GM23248 (cell line): ENCODE data around the gene UNC119. TPM values are rescaled to one million over a fixed set of nuclear protein-coding genes. Genes with fewer than 3 reads are reported as not detected.
A peak's percentile ranks its signal among the peaks of the same experiment; 100 is the strongest.

Experiments
- DNase-seq: peaks from one replicate; pipeline ENCODE4 v3.0.0-alpha.2; 2015
- H2AFZ ChIP-seq: fragments of 200-600 bp; sonication (generic); 2 replicates; pipeline ENCODE4 v1.6.1; 2016; ENCODE audit warnings: antibody characterized with exemption
- H3F3A ChIP-seq: fragments of 200-600 bp; sonication (generic); 2 replicates; pipeline ENCODE4 v1.6.1; 2016; ENCODE audit warnings: mild to moderate bottlenecking, antibody characterized with exemption, mixed run types; ENCODE audit not compliant: insufficient read depth
- H3K27ac ChIP-seq: fragments of 200-600 bp; sonication (generic); 2 replicates; pipeline ENCODE4 v1.5.1; 2016; ENCODE audit warnings: mild to moderate bottlenecking
- H3K27me3 ChIP-seq: fragments of 200-600 bp; sonication (generic); replicated peaks from 2 replicates; pipeline ENCODE4 v1.6.1; 2016; ENCODE audit warnings: mild to moderate bottlenecking; ENCODE audit not compliant: insufficient read depth
- H3K36me3 ChIP-seq: fragments of 200-600 bp; sonication (generic); 2 replicates; pipeline ENCODE4 v1.6.1; 2016; ENCODE audit warnings: low read depth, mild to moderate bottlenecking
- H3K4me1 ChIP-seq: fragments of 200-600 bp; sonication (generic); 2 replicates; pipeline ENCODE4 v1.6.1; 2016; ENCODE audit warnings: mild to moderate bottlenecking; ENCODE audit not compliant: insufficient read depth
- H3K4me2 ChIP-seq: fragments of 200-600 bp; sonication (generic); one replicate; pipeline ENCODE4 v1.6.1; 2016; ENCODE audit warnings: mild to moderate bottlenecking; ENCODE audit not compliant: unreplicated experiment
- H3K4me3 ChIP-seq: fragments of 200-600 bp; sonication (generic); 2 replicates; pipeline ENCODE4 v1.5.1; 2016; ENCODE audit warnings: mild to moderate bottlenecking
- H3K79me2 ChIP-seq: fragments of 200-600 bp; sonication (generic); 2 replicates; pipeline ENCODE4 v1.6.1; 2016; ENCODE audit warnings: mild to moderate bottlenecking; ENCODE audit not compliant: insufficient read depth
- H3K9ac ChIP-seq: fragments of 200-600 bp; sonication (generic); 2 replicates; pipeline ENCODE4 v1.6.1; 2016; ENCODE audit warnings: mild to moderate bottlenecking
- H3K9me2 ChIP-seq: fragments of 200-600 bp; sonication (generic); 2 replicates; pipeline ENCODE4 v1.6.1; 2016; ENCODE audit warnings: mixed run types, mild to moderate bottlenecking, moderate library complexity; ENCODE audit not compliant: insufficient read depth
- H3K9me3 ChIP-seq: fragments of 200-600 bp; sonication (generic); one replicate; pipeline ENCODE4 v1.6.1; 2017; ENCODE audit warnings: low read depth
- H4K20me1 ChIP-seq: fragments of 200-600 bp; sonication (generic); 2 replicates; pipeline ENCODE4 v1.6.0; 2016; ENCODE audit not compliant: insufficient read depth
- EZH2 ChIP-seq: fragments of 200-600 bp; sonication (generic); IDR thresholded peaks from 2 replicates; pipeline ENCODE4 v1.6.1; 2018; ENCODE audit warnings: antibody characterized with exemption, mild to moderate bottlenecking; ENCODE audit not compliant: insufficient read depth, poor library complexity, severe bottlenecking
- EZH2phosphoT487 ChIP-seq: fragments of 200-600 bp; sonication (generic); IDR thresholded peaks from 2 replicates; pipeline ENCODE4 v1.6.1; 2018; ENCODE audit warnings: antibody characterized with exemption, moderate library complexity, mild to moderate bottlenecking, low read depth; ENCODE audit not compliant: insufficient read depth
- WGBS, 2 experiments: methylation state at CpG; one replicate each; pipeline ENCODE4 v1.1.6; 2015 to 2017; ENCODE audit warnings: low lambda C conversion rate in 2 of 2, low coverage in 1 of 2; ENCODE audit errors: missing lambda C conversion rate in 2 of 2; 5-methylcytosine and 5-hydroxymethylcytosine counted together
- in situ Hi-C: fragments of 300-500 bp; cut with MboI; formaldehyde crosslinking; loops from 2 replicates; pipeline ENCODE4 v1.15.0; 2020
- polyA plus RNA-seq: library from polyadenylated mRNA; unstranded; fragments of >200 nt; fragmentation: Nextera tagmentation; extraction: Ambion mirVana; gene quantifications from 2 replicates; pipeline ENCODE4 v1.2.1, GENCODE V29; 2016
- total RNA-seq: library from RNA; depleted of rRNA; stranded (reverse); fragments of >200 nt; shearing (Covaris generic); gene quantifications from 2 replicates; pipeline ENCODE4 v1.2.3, GENCODE V29; 2014

The UNC119 gene
- total and polyA plus RNA-seq, 2 experiments from 2014 or later = 29.4 to 50.9 TPM

DNA sequence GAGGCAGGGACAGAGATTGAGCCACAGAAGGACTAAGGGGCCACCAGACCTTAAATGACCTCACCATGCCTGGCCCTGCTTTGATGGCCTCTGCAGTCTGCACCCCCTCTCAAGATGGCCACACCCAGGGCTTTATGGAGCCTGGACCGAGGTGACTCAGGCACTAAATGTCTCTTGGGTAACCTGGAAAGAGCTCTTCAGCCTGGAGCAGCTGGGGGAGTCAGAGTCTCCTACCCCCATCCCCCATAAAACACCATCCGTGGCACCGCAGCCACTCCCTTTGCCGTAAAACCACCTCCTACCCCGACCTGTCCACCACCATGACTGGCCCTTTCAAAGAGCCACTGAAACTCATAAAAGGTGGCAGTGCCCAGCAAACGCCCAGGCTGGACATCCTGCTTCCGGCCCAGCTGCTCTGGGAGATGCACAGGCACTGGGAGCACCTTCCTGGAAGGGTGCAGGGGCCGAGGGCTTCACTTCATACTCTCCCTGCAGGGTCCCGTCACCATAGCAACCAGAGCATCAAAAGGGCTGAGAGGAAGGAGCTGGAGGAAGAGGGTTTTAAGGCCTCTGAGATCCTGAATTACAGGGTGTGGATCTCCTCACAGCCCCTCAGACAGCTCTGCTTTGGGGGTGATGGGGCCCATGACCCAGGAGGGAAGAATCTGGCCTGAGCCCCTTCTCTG lies 24.0 kb downstream of the UNC119 start:
- peak; percentile 79 for DNase-seq
- 53 to 59% methylated on average over 9 of the region's 9 CpGs for WGBS, 2 experiments
- H3K79me2 ChIP-seq = no peaks in the 10 kb centered on the region
- H3K27ac ChIP-seq = no peak overlapping the region
- H3K4me2 ChIP-seq = no peak overlapping the region
- no peaks in the 10 kb centered on the region for H3F3A ChIP-seq
- no peak for TF ChIP-seq EZH2phosphoT487
- TF ChIP-seq EZH2 = no peak
- no peaks in the 10 kb centered on the region for H3K9me2 ChIP-seq
- peak overlapping the region; percentile 23; the same call in 1 of the 2 replicates for H2AFZ ChIP-seq
- H3K36me3 ChIP-seq = no peaks in the 10 kb centered on the region
- in situ Hi-C loops = no loop called here
- peaks cover 30% of the 10 kb centered on the region for H3K4me1 ChIP-seq
- no peak overlapping the region for H3K4me3 ChIP-seq
- no peaks in the 10 kb centered on the region for H3K9me3 ChIP-seq
- H3K27me3 ChIP-seq = no peaks in the 10 kb centered on the region
- H4K20me1 ChIP-seq = no peaks in the 10 kb centered on the region
- H3K9ac ChIP-seq = no peak overlapping the region

DNA sequence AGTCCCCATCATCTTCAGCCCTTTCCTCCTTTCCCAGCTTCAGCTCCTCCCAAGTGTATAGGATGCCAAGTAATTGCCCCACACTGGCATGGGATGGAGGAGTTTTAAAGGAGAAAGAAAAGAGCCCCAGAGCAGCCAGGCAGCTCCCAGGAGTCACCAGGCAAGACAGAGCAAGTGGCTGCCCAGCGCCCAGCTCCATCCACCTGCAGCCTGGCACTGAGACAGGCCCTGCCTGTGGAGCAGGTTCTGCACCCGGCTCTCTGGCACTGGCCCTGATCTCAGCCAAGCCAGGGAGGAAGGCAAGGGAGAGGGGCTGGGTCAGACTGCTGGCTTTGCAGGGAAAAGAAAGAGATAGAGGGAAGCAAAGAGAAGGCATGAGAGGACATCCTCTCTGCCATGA lies 24.6 kb downstream of the UNC119 start:
- no peaks in the 10 kb centered on the region for H3K79me2 ChIP-seq
- no peaks in the 10 kb centered on the region for H3K36me3 ChIP-seq
- no peaks in the 10 kb centered on the region for H3F3A ChIP-seq
- 72 to 75% methylated on average over 2 of the region's 2 CpGs for WGBS, 2 experiments
- no peak for TF ChIP-seq EZH2phosphoT487
- H3K9ac ChIP-seq = no peak overlapping the region
- DNase-seq = no peak
- no peaks in the 10 kb centered on the region for H3K9me3 ChIP-seq
- no peak overlapping the region for H3K27ac ChIP-seq
- peaks cover 24% of the 10 kb centered on the region for H3K4me1 ChIP-seq
- in situ Hi-C loops = no loop called here
- no peak overlapping the region for H2AFZ ChIP-seq
- H3K27me3 ChIP-seq = no peaks in the 10 kb centered on the region
- H3K9me2 ChIP-seq = no peaks in the 10 kb centered on the region
- H3K4me3 ChIP-seq = no peak overlapping the region
- no peaks in the 10 kb centered on the region for H4K20me1 ChIP-seq
- no peak overlapping the region for H3K4me2 ChIP-seq

DNA sequence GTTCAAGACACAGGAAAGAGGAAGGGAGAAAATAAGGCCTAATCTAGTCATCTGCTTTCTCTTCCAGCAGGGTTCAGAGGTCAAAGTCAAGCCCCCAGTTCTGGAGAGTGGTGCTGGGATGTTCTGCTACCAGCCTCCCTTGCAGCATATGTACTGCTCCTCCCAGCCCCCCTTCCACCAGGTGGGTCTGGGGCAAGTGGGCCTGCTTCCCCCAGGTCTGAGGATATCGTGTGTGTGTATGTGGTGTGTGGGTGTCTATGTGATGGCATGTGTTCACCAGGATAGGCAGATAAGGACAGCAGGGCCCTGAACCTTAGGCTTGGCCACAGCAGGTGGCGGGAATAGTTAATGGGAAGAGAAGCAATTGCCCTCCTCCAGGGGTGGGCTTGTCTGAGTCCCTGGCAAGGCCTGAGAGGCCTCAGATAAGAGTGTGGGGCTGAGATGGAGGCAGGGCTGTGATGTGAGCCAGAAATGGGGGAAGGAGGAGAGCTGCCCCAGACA lies 25.2 kb downstream of the UNC119 start:
- H3K4me2 ChIP-seq = no peak overlapping the region
- H4K20me1 ChIP-seq = no peaks in the 10 kb centered on the region
- in situ Hi-C loops = no loop called here
- no peaks in the 10 kb centered on the region for H3K9me2 ChIP-seq
- TF ChIP-seq EZH2phosphoT487 = no peak
- TF ChIP-seq EZH2 = no peak
- no peaks in the 10 kb centered on the region for H3K27me3 ChIP-seq
- no peaks in the 10 kb centered on the region for H3K36me3 ChIP-seq
- no peaks in the 10 kb centered on the region for H3F3A ChIP-seq
- DNase-seq = no peak
- H3K9ac ChIP-seq = no peak overlapping the region
- H3K4me3 ChIP-seq = no peak overlapping the region
- 91 to 97% methylated on average over 2 of the region's 2 CpGs for WGBS, 2 experiments
- H3K9me3 ChIP-seq = no peaks in the 10 kb centered on the region
- H3K79me2 ChIP-seq = no peaks in the 10 kb centered on the region
- no peak overlapping the region for H2AFZ ChIP-seq
- no peak overlapping the region for H3K27ac ChIP-seq
- H3K4me1 ChIP-seq = peaks cover 18% of the 10 kb centered on the region

DNA sequence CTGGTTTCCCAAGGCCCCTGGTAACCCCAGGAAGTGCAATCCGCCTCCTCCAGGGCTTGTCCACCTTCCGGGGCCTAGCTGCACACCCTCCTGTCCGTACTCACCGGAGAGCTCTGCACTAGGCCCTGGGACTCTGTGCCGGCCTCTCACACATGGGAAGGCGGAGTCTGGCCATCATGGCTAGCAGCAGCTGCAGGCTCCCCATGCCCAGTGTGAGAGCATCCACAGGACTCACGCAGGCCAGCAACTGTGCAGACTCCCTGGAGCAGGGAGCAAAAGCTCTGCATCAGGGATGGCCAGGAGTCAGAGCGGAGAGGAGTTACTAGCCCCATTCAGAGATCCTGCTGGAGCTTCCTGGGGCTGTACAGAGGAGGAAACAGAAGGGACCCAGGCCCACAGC lies 26.0 kb downstream of the UNC119 start:
- no peak for DNase-seq
- in situ Hi-C loops = no loop called here

More for the DNA sequence above, 26.0 kb downstream of the UNC119 start:
- H2AFZ ChIP-seq = no peak overlapping the region
- no peak overlapping the region for H3K9ac ChIP-seq
- no peaks in the 10 kb centered on the region for H3F3A ChIP-seq
- no peaks in the 10 kb centered on the region for H3K27me3 ChIP-seq
- no peaks in the 10 kb centered on the region for H3K9me2 ChIP-seq
- no peaks in the 10 kb centered on the region for H3K79me2 ChIP-seq
- peaks cover 18% of the 10 kb centered on the region for H3K4me1 ChIP-seq
- H3K36me3 ChIP-seq = no peaks in the 10 kb centered on the region
- TF ChIP-seq EZH2 = no peak
- TF ChIP-seq EZH2phosphoT487 = no peak
- no peaks in the 10 kb centered on the region for H4K20me1 ChIP-seq
- H3K9me3 ChIP-seq = no peaks in the 10 kb centered on the region
- no peak overlapping the region for H3K4me2 ChIP-seq
- 65 to 73% methylated on average over 8 of the region's 8 CpGs for WGBS, 2 experiments
- H3K4me3 ChIP-seq = no peak overlapping the region
- H3K27ac ChIP-seq = no peak overlapping the region
